Thyroid gland (tissue), 4 donors: ENCODE data around the gene TRIM25. TPM values are rescaled to one million over a fixed set of nuclear protein-coding genes. Genes with fewer than 3 reads are reported as not detected.

Experiments used
- DNase-seq, 2 donors: peaks; one replicate each; pipeline ENCODE4 v3.0.0-alpha.2; 2019
- H3K27ac ChIP-seq, 3 donors: fragments of 200-600 bp; sonication (generic); 1 replicate in 2 of 3; 2 replicates in 1 of 3; pipeline ENCODE4 v1.5.1; 2016 to 2019; ENCODE audit warnings: mild to moderate bottlenecking in 1 of 3, moderate library complexity in 1 of 3
- H3K27me3 ChIP-seq: fragments of 200-600 bp; sonication (generic); one replicate; pipeline ENCODE4 v1.5.1; 2019
- H3K36me3 ChIP-seq, 2 donors: fragments of 200-600 bp; sonication (generic); one replicate each; pipeline ENCODE4 v1.5.1; 2016 to 2019
- H3K4me1 ChIP-seq, 2 donors: fragments of 200-600 bp; sonication (generic); one replicate each; pipeline ENCODE4 v1.5.1; 2017 to 2019
- H3K4me3 ChIP-seq, 3 donors: fragments of 200-600 bp; sonication (generic); replicated peaks in 1 of 3; 1 replicate in 2 of 3; 2 replicates in 1 of 3; pipeline ENCODE4 v1.5.1; 2016; ENCODE audit warnings: mild to moderate bottlenecking in 1 of 3
- H3K9me3 ChIP-seq: fragments of 200-600 bp; sonication (generic); one replicate; pipeline ENCODE4 v1.5.1; 2017
- CTCF ChIP-seq, 6 experiments: fragments of 200-600 bp in 3 of 6; fragments of 450-650 bp in 3 of 6; sonication (generic) in 3 of 6; IDR thresholded peaks; one replicate each; pipeline ENCODE4 v1.5.1; 2016 to 2019; ENCODE audit warnings: antibody characterized with exemption in 6 of 6, mild to moderate bottlenecking in 2 of 6, inconsistent platforms in 1 of 6, moderate library complexity in 1 of 6
- POLR2A ChIP-seq, 2 donors: fragments of 450-650 bp; IDR thresholded peaks; one replicate each; pipeline ENCODE4 v1.6.1; 2017; ENCODE audit warnings: antibody characterized with exemption in 2 of 2, mild to moderate bottlenecking in 2 of 2, moderate library complexity in 1 of 2
- WGBS, 2 donors: methylation state at CpG; one replicate each; pipeline ENCODE4 v1.1.5; 2017; 5-methylcytosine and 5-hydroxymethylcytosine counted together
- intact Hi-C: fragments of 100-400 bp; cut with DNase I; formaldehyde crosslinking; loops from one replicate; pipeline ENCODE4 v1.15.1; 2023
- total RNA-seq, 4 donors: library from RNA; depleted of rRNA; stranded (reverse); fragments of >200 nt; gene quantifications; one replicate each; pipeline ENCODE4 v1.2.3, GENCODE V29; 2016

The TRIM25 gene
- total RNA-seq, 4 donors from 2014 or later, result 23.9 to 41.8 (median 32.7) TPM

- H3K4me1 ChIP-seq, result no peaks in the 10 kb centered on the region
- no peak overlapping the region for H3K27ac ChIP-seq
- WGBS, 2 donors, result 90 to 96% methylated on average over 7 of the region's 7 CpGs
- DNase-seq, result no peak
- TF ChIP-seq POLR2A (IDR thresholded peaks at IDR 0.05) (no peak), CTCF (IDR thresholded peaks at IDR 0.05) (no peak)
- intact Hi-C loops, result no loop called here
- H3K4me3 ChIP-seq, result no peak overlapping the region
- H3K36me3 ChIP-seq, result peaks cover 31 to 34% of the 10 kb centered on the region in 2 donors
- H3K27me3 ChIP-seq, result no peaks in the 10 kb centered on the region
- no peaks in the 10 kb centered on the region for H3K9me3 ChIP-seq
Observed at GRCh38 chr17:56890906-56891674, 22.8 kb downstream of the TRIM25 start.

- Histone ChIP-seq H3K27me3 (no peaks in the 10 kb centered on the region), H3K36me3 (peaks cover 31 to 34% of the 10 kb centered on the region in 2 donors), H3K9me3 (no peaks in the 10 kb centered on the region), H3K4me1 (no peaks in the 10 kb centered on the region), H3K4me3 (no peak overlapping the region), H3K27ac (no peak overlapping the region)
- TF ChIP-seq CTCF (IDR thresholded peaks at IDR 0.05) (no peak), POLR2A (IDR thresholded peaks at IDR 0.05) (no peak)
- intact Hi-C loops, result no loop called here
- WGBS, 2 donors, result 87 to 96% methylated on average over 6 of the region's 6 CpGs
- DNase-seq, result no peak
Observed at GRCh38 chr17:56890390-56890789, 23.5 kb downstream of the TRIM25 start.

- Histone ChIP-seq H3K9me3 (no peaks in the 10 kb centered on the region), H3K27ac (no peak overlapping the region), H3K27me3 (no peaks in the 10 kb centered on the region), H3K4me3 (no peak overlapping the region), H3K36me3 (peaks cover 14 to 15% of the 10 kb centered on the region in 2 donors), H3K4me1 (no peaks in the 10 kb centered on the region)
- no peak for TF ChIP-seq POLR2A (IDR thresholded peaks at IDR 0.05)
- no peak for TF ChIP-seq CTCF (IDR thresholded peaks at IDR 0.05)
- DNase-seq, result no peak
- intact Hi-C loops, result no loop called here
- 95 to 96% methylated on average over 9 of the region's 9 CpGs for WGBS, 2 donors
Observed at GRCh38 chr17:56887552-56888467, 26.0 kb downstream of the TRIM25 start.

GRCh38 chr17:56887105-56887504, 26.7 kb downstream of the TRIM25 start:
- no peak for DNase-seq
- Histone ChIP-seq H3K27me3 (no peaks in the 10 kb centered on the region), H3K9me3 (no peaks in the 10 kb centered on the region), H3K4me3 (no peak overlapping the region), H3K27ac (no peak overlapping the region), H3K4me1 (no peaks in the 10 kb centered on the region), H3K36me3 (peaks cover 11 to 15% of the 10 kb centered on the region in 2 donors)
- WGBS, 2 donors, result 96 to 98% methylated on average over 5 of the region's 5 CpGs
- intact Hi-C loops, result no loop called here
- TF ChIP-seq POLR2A (IDR thresholded peaks at IDR 0.05) (no peak), CTCF (IDR thresholded peaks at IDR 0.05) (no peak)
